ENCODE measurements around the gene USP24.

USP24 gene

GRCh38 chr1:55051621-55052020 is 163.5 kb downstream of the USP24 start:
- H3K9me2 ChIP-seq (replicated peaks; ENCODE audit: control insufficient read depth, low read length): no peaks in the 10 kb centered on the region
- H3F3A ChIP-seq (ENCODE audit: control insufficient read depth, insufficient read depth): no peaks in the 10 kb centered on the region
- no peaks in the 10 kb centered on the region for H4K20me1 ChIP-seq (ENCODE audit: control insufficient read depth, insufficient read depth, low read depth, low read length)
- H3K4me3 ChIP-seq (ENCODE audit: low read length): no peak overlapping the region
- no peaks in the 10 kb centered on the region for H3K9me3 ChIP-seq (ENCODE audit: control insufficient read depth, insufficient read depth, low read length)
- no peak overlapping the region for H3K27ac ChIP-seq (ENCODE audit: low read depth, low read length)
- TF ChIP-seq EZH2phosphoT487 (IDR thresholded peaks at IDR 0.05; ENCODE audit: borderline replicate concordance, low read length) (no peak), CTCF (IDR thresholded peaks at IDR 0.05; ENCODE audit: low read depth, low read length, poor library complexity, severe bottlenecking) (no peak)
- H3K4me1 ChIP-seq (ENCODE audit: control insufficient read depth, low read length): no peaks in the 10 kb centered on the region
- H3K79me2 ChIP-seq (ENCODE audit: control insufficient read depth, low read length): no peaks in the 10 kb centered on the region
- H3K27me3 ChIP-seq (ENCODE audit: control insufficient read depth, low read length): no peaks in the 10 kb centered on the region
- no peak overlapping the region for H3K4me2 ChIP-seq (ENCODE audit: low read length)
- no peaks in the 10 kb centered on the region for H3K36me3 ChIP-seq (ENCODE audit: control insufficient read depth, low read length)

GRCh38 chr1:55051169-55051568 is 164.0 kb downstream of the USP24 start:
- no peak overlapping the region for H3K4me2 ChIP-seq (ENCODE audit: low read length)
- H3K27me3 ChIP-seq (ENCODE audit: control insufficient read depth, low read length): no peaks in the 10 kb centered on the region
- no peaks in the 10 kb centered on the region for H3F3A ChIP-seq (ENCODE audit: control insufficient read depth, insufficient read depth)
- H3K4me3 ChIP-seq (ENCODE audit: low read length): no peak overlapping the region
- no peaks in the 10 kb centered on the region for H4K20me1 ChIP-seq (ENCODE audit: control insufficient read depth, insufficient read depth, low read depth, low read length)
- H3K4me1 ChIP-seq (ENCODE audit: control insufficient read depth, low read length): no peaks in the 10 kb centered on the region
- no peaks in the 10 kb centered on the region for H3K36me3 ChIP-seq (ENCODE audit: control insufficient read depth, low read length)
- H3K9me3 ChIP-seq (ENCODE audit: control insufficient read depth, insufficient read depth, low read length): no peaks in the 10 kb centered on the region
- no peaks in the 10 kb centered on the region for H3K79me2 ChIP-seq (ENCODE audit: control insufficient read depth, low read length)
- no peak overlapping the region for H3K27ac ChIP-seq (ENCODE audit: low read depth, low read length)
- TF ChIP-seq CTCF (IDR thresholded peaks at IDR 0.05; ENCODE audit: low read depth, low read length, poor library complexity, severe bottlenecking) (no peak), EZH2phosphoT487 (IDR thresholded peaks at IDR 0.05; ENCODE audit: borderline replicate concordance, low read length) (no peak)
- H3K9me2 ChIP-seq (replicated peaks; ENCODE audit: control insufficient read depth, low read length): no peaks in the 10 kb centered on the region

- no peaks in the 10 kb centered on the region for H3K4me1 ChIP-seq (ENCODE audit: control insufficient read depth, low read length)
- no peaks in the 10 kb centered on the region for H3F3A ChIP-seq (ENCODE audit: control insufficient read depth, insufficient read depth)
- H3K4me2 ChIP-seq (ENCODE audit: low read length): no peak overlapping the region
- H4K20me1 ChIP-seq (ENCODE audit: control insufficient read depth, insufficient read depth, low read depth, low read length): no peaks in the 10 kb centered on the region
- H3K27ac ChIP-seq (ENCODE audit: low read depth, low read length): no peak overlapping the region
- H3K9me2 ChIP-seq (replicated peaks; ENCODE audit: control insufficient read depth, low read length): no peaks in the 10 kb centered on the region
- no peaks in the 10 kb centered on the region for H3K27me3 ChIP-seq (ENCODE audit: control insufficient read depth, low read length)
- H3K36me3 ChIP-seq (ENCODE audit: control insufficient read depth, low read length): no peaks in the 10 kb centered on the region
- no peak overlapping the region for H3K4me3 ChIP-seq (ENCODE audit: low read length)
- TF ChIP-seq EZH2phosphoT487 (IDR thresholded peaks at IDR 0.05; ENCODE audit: borderline replicate concordance, low read length): no peak
- TF ChIP-seq CTCF (IDR thresholded peaks at IDR 0.05; ENCODE audit: low read depth, low read length, poor library complexity, severe bottlenecking): no peak
- H3K9me3 ChIP-seq (ENCODE audit: control insufficient read depth, insufficient read depth, low read length): no peaks in the 10 kb centered on the region
- H3K79me2 ChIP-seq (ENCODE audit: control insufficient read depth, low read length): no peaks in the 10 kb centered on the region
These were observed 164.9 kb downstream of the USP24 start for GRCh38 chr1:55050283-55050682.

- H3K27me3 ChIP-seq (ENCODE audit: control insufficient read depth, low read length): no peaks in the 10 kb centered on the region
- no peak overlapping the region for H3K4me3 ChIP-seq (ENCODE audit: low read length)
- no peaks in the 10 kb centered on the region for H3K36me3 ChIP-seq (ENCODE audit: control insufficient read depth, low read length)
These were observed 165.3 kb downstream of the USP24 start for GRCh38 chr1:55049914-55050278.

More at GRCh38 chr1:55049914-55050278, 165.3 kb downstream of the USP24 start:
- Histone ChIP-seq H4K20me1 (ENCODE audit: control insufficient read depth, insufficient read depth, low read depth, low read length) (no peaks in the 10 kb centered on the region), H3K79me2 (ENCODE audit: control insufficient read depth, low read length) (no peaks in the 10 kb centered on the region), H3K4me2 (ENCODE audit: low read length) (no peak overlapping the region), H3F3A (ENCODE audit: control insufficient read depth, insufficient read depth) (no peaks in the 10 kb centered on the region), H3K9me3 (ENCODE audit: control insufficient read depth, insufficient read depth, low read length) (no peaks in the 10 kb centered on the region), H3K4me1 (ENCODE audit: control insufficient read depth, low read length) (no peaks in the 10 kb centered on the region), H3K27ac (ENCODE audit: low read depth, low read length) (no peak overlapping the region), H3K9me2 (replicated peaks; ENCODE audit: control insufficient read depth, low read length) (no peaks in the 10 kb centered on the region)
- TF ChIP-seq CTCF (IDR thresholded peaks at IDR 0.05; ENCODE audit: low read depth, low read length, poor library complexity, severe bottlenecking) (no peak), EZH2phosphoT487 (IDR thresholded peaks at IDR 0.05; ENCODE audit: borderline replicate concordance, low read length) (no peak)

Data from DOHH2 (cell line).